Activated CD8-positive, alpha-beta T cell treated with anti-CD3 and anti-CD28 coated beads for 36 hours (primary cell): ENCODE data around the gene MECR. TPM values are rescaled to one million over a fixed set of nuclear protein-coding genes. Genes with fewer than 3 reads are reported as not detected.

Experiments used
- ATAC-seq: fragments of 200-7000 bp; cut with Tn5 transposase; one replicate; pipeline ENCODE4 v1.10.0; 2021; ENCODE audit warnings: mild to moderate bottlenecking, moderate library complexity
- CTCF ChIA-PET: fragments of 350-600 bp; sonication (Branson Sonifier 250); formaldehyde crosslinking; loops from one replicate; lab custom pipeline; 2021; ENCODE audit warnings: antibody characterized with exemption; lab: Charles Lee
- POLR2A ChIA-PET: fragments of 350-600 bp; sonication (Branson Sonifier 250); formaldehyde crosslinking; loops from one replicate; lab custom pipeline; 2021; ENCODE audit warnings: antibody characterized with exemption; lab: Charles Lee
- DNase-seq: peaks from one replicate; pipeline ENCODE4 v3.0.0-alpha.2; 2020
- H3K27ac Mint-ChIP-seq: one replicate; pipeline ENCODE4 v1.8.0; 2021; ENCODE audit warnings: mild to moderate bottlenecking, mixed read lengths
- H3K27me3 Mint-ChIP-seq: one replicate; pipeline ENCODE4 v1.8.0; 2021; ENCODE audit warnings: mixed read lengths
- H3K36me3 Mint-ChIP-seq: one replicate; pipeline ENCODE4 v1.8.0; 2021; ENCODE audit warnings: low read depth, mixed read lengths
- H3K4me1 Mint-ChIP-seq: one replicate; pipeline ENCODE4 v1.8.0; 2021; ENCODE audit warnings: low read depth, mixed read lengths
- H3K4me3 Mint-ChIP-seq: one replicate; pipeline ENCODE4 v1.8.0; 2021; ENCODE audit warnings: mild to moderate bottlenecking, moderate library complexity, mixed read lengths
- H3K9me3 Mint-ChIP-seq: one replicate; pipeline ENCODE4 v1.8.0; 2021; ENCODE audit warnings: mixed read lengths
- intact Hi-C: fragments of 100-400 bp; cut with micrococcal nuclease; formaldehyde crosslinking; loops from one replicate; pipeline ENCODE4 v1.10.0; 2022
- total RNA-seq, 2 experiments: library from RNA; stranded (reverse); gene quantifications; one replicate each; pipeline ENCODE4 v1.2.3, GENCODE V29; 2021
- TF ChIP-seq, protein P1 (sequence below): fragments of 200-600 bp; IDR thresholded peaks from one replicate; pipeline ENCODE4 v1.8.0; 2022; ENCODE audit warnings: antibody characterized with exemption, mild to moderate bottlenecking

MECR gene
- total RNA-seq, 2 experiments from 2014 or later, result 42.2 to 43.5 TPM

DNA sequence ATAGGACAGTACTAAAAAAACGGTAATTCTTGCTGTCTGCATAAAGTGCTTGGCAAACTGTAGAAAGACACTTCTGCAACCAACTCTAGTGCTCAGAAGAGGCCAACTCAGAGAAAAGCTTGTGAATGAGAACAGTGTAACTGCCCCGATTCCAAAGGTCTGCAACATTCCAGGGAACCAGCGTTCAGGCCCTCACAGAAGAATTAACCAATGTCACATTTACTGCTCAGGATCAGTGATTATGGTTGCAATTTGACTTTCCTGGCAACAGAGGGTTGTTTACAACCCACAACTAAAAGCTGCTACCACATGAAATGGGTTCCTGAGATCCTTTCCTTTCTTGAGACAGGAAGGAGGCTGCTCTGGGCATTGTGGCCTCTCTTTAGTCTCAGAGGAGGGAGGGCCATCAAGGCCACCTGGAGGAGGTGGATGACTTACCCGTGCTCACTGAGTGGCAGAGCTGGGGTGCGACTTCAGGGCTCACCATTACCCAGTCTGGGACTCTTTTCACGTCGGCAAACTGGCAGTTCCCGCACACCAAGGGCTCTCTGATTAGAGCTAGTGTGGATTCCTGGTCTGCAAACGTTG, 64.3 kb downstream of the MECR start:
- no peaks in the 10 kb centered on the region for H3K9me3 Mint-ChIP-seq
- intact Hi-C loops, result no loop called here

DNA sequence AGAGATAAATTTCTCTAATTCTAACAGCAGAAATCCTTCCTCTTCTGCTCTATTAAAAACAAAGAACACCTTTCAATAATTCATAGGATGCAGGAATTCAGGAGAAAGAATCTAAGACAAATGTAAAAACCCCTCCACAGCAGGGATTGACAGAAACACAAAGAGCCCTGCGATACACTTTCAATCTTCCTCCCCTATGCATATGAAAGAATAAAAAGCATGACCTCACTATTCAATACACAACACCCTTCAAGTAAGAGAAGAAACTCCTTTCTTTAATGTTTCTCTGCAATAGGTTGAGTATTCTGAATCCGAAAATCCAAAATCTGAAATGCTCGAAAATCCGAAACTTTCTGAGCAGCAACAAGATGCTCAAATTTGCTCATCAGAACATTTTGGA, 66.1 kb downstream of the MECR start:
- ChIA-PET CTCF (interaction anchor here (1.8 kb wide), 1 partner anchor 17 kb away, joined by 4 read pairs; the partner anchor contains the start of gene SRSF4), POLR2A (no interaction called here)
- intact Hi-C loops, result no loop called here
- ATAC-seq (no peak), DNase-seq (no peak)
- TF ChIP-seq, protein P1, sequence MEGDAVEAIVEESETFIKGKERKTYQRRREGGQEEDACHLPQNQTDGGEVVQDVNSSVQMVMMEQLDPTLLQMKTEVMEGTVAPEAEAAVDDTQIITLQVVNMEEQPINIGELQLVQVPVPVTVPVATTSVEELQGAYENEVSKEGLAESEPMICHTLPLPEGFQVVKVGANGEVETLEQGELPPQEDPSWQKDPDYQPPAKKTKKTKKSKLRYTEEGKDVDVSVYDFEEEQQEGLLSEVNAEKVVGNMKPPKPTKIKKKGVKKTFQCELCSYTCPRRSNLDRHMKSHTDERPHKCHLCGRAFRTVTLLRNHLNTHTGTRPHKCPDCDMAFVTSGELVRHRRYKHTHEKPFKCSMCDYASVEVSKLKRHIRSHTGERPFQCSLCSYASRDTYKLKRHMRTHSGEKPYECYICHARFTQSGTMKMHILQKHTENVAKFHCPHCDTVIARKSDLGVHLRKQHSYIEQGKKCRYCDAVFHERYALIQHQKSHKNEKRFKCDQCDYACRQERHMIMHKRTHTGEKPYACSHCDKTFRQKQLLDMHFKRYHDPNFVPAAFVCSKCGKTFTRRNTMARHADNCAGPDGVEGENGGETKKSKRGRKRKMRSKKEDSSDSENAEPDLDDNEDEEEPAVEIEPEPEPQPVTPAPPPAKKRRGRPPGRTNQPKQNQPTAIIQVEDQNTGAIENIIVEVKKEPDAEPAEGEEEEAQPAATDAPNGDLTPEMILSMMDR, result no peak
- Mint-ChIP-seq H3K27me3 (no peaks in the 10 kb centered on the region), H3K4me3 (no peak overlapping the region), H3K9me3 (no peaks in the 10 kb centered on the region), H3K4me1 (peaks cover 54% of the 10 kb centered on the region), H3K27ac (no peak overlapping the region), H3K36me3 (peaks cover 47% of the 10 kb centered on the region)

More for the DNA sequence above, 64.3 kb downstream of the MECR start:
- H3K4me3 Mint-ChIP-seq, result no peak overlapping the region
- DNase-seq, result no peak
- peaks cover 51% of the 10 kb centered on the region for H3K36me3 Mint-ChIP-seq
- H3K27me3 Mint-ChIP-seq, result no peaks in the 10 kb centered on the region
- ChIA-PET CTCF (interaction anchor here (0.9 to 2.7 kb wide), 4 partner anchors 15 to 285 kb away, joined by 3 to 12 read pairs (median 4); partner anchors contain the start of gene SRSF4), POLR2A (interaction anchor here (0.7 to 3.2 kb wide), 6 partner anchors 8 to 282 kb away, joined by 3 to 23 read pairs (median 3); partner anchors contain the start of gene SRSF4)
- TF ChIP-seq, protein P1, result no peak
- ATAC-seq, result no peak
- H3K4me1 Mint-ChIP-seq, result peaks cover 65% of the 10 kb centered on the region
- H3K27ac Mint-ChIP-seq, result peak overlapping the region; percentile 2

DNA sequence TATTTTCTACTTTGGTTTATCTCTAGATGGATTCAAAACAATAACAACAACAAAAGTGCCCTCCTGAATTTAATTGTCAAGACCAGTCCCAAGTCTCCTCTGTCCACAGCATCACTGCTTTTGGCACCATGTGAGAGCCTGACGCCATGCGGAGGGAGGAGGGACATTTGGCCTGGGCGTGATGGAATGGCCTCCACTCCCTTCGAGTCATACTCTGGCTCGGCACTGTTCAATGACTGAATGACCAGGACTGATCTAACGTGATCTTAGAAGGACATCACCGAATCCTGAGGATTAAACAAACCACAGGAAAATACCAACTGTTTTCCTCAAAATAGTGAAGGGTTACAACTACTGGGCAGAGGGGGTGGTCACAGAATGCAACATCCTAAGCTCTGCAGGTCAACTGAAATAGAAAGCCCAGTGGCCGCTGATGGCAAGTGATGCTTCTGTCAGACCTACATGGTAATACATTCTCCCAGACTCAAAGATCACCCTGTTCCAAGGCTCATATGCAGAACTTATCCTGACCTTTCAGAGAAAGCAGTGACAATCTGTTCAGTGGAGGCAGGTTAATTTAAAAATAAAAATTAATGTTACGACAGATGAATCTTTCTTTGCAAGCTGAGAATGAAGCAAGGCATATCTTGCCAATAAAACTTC, 68.1 kb downstream of the MECR start:
- ChIA-PET CTCF (interaction anchor here (1.0 to 1.8 kb wide), 5 partner anchors 19 to 286 kb away, joined by 3 to 5 read pairs (median 3); partner anchors contain the start of gene SRSF4), POLR2A (interaction anchor here (0.7 kb wide), 1 partner anchor 8 kb away, joined by 3 read pairs; no protein-coding TSS in a partner anchor)
- no peak overlapping the region for H3K4me3 Mint-ChIP-seq
- no peak overlapping the region for H3K27ac Mint-ChIP-seq
- TF ChIP-seq, protein P1, result no peak
- ATAC-seq, result no peak
- peaks cover 49% of the 10 kb centered on the region for H3K36me3 Mint-ChIP-seq
- peaks cover 42% of the 10 kb centered on the region for H3K4me1 Mint-ChIP-seq
- H3K9me3 Mint-ChIP-seq, result no peaks in the 10 kb centered on the region
- intact Hi-C loops, result no loop called here
- H3K27me3 Mint-ChIP-seq, result no peaks in the 10 kb centered on the region
- no peak for DNase-seq

DNA sequence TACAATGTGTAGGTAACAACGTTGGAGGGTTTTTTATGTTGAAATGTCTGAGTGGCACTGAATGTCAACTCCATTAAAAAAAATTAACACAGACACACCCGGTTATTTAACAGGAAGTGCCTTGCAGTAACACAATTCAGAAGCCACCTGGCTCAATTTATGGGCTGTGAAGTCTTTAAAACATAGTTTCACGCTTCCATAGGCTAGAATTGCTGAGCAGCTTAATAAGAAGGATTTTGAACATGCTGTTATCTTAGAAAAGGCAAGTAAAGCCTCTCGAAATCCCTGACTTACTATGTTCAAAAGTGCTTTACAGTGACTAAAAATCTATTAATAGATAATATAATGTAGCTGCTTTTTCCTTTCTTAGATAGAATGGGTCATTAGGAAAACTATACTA, 68.7 kb downstream of the MECR start:
- no peak overlapping the region for H3K27ac Mint-ChIP-seq
- CTCF ChIA-PET, result interaction anchor here (1.1 to 1.4 kb wide), 2 partner anchors 280 to 285 kb away, joined by 3 read pairs; no protein-coding TSS in a partner anchor
- no peak overlapping the region for H3K4me3 Mint-ChIP-seq

More for the DNA sequence above, 68.7 kb downstream of the MECR start:
- TF ChIP-seq, protein P1, result no peak
- peaks cover 49% of the 10 kb centered on the region for H3K36me3 Mint-ChIP-seq
- no peaks in the 10 kb centered on the region for H3K9me3 Mint-ChIP-seq
- peaks cover 39% of the 10 kb centered on the region for H3K4me1 Mint-ChIP-seq
- intact Hi-C loops, result no loop called here
- no peaks in the 10 kb centered on the region for H3K27me3 Mint-ChIP-seq
- DNase-seq (no peak), ATAC-seq (no peak)
- POLR2A ChIA-PET, result interaction anchor here (0.9 kb wide), 1 partner anchor 8 kb away, joined by 3 read pairs; no protein-coding TSS in a partner anchor
